CD4-positive, alpha-beta memory T cell (primary cell): ENCODE data around the gene GET4. TPM values are rescaled to one million over a fixed set of nuclear protein-coding genes. Genes with fewer than 3 reads are reported as not detected.
A peak's percentile ranks its signal among the peaks of the same experiment; 100 is the strongest.

Experiments
- CTCF ChIA-PET: fragments of 350-600 bp; sonication (Branson Sonifier 250); formaldehyde crosslinking; loops from one replicate; lab custom pipeline; 2021; ENCODE audit warnings: inconsistent platforms; ENCODE audit not compliant: partially characterized antibody; lab: Charles Lee
- POLR2A ChIA-PET: fragments of 350-600 bp; sonication (Branson Sonifier 250); formaldehyde crosslinking; loops from one replicate; lab custom pipeline; 2021; ENCODE audit not compliant: partially characterized antibody; lab: Charles Lee
- DNase-seq, 5 donors: peaks; one replicate each; pipeline versions ENCODE4 v3.0.0 to v3.0.0-alpha.2; 2020 to 2022; ENCODE audit warnings: mixed read lengths in 1 of 5
- H3K27ac ChIP-seq: one replicate; pipeline ENCODE4 v1.7.0; 2013; ENCODE audit warnings: low read depth, low read length
- H3K27me3 ChIP-seq: 2 replicates; pipeline ENCODE4 v1.7.0; 2013; ENCODE audit warnings: mild to moderate bottlenecking, low read length, moderate library complexity; ENCODE audit not compliant: insufficient read depth
- H3K36me3 ChIP-seq: 2 replicates; pipeline ENCODE4 v1.7.0; 2013; ENCODE audit warnings: mild to moderate bottlenecking, low read length, moderate library complexity; ENCODE audit not compliant: insufficient read depth
- H3K4me1 ChIP-seq: 2 replicates; pipeline ENCODE4 v1.7.0; 2013; ENCODE audit warnings: mild to moderate bottlenecking, low read length, moderate library complexity; ENCODE audit not compliant: insufficient read depth
- H3K4me3 ChIP-seq, 2 donors: one replicate each; pipeline ENCODE4 v1.7.0; 2013; ENCODE audit warnings: low read length in 2 of 2, mild to moderate bottlenecking in 1 of 2
- H3K9me3 ChIP-seq, 2 donors: one replicate each; pipeline ENCODE4 v1.7.0; 2013; ENCODE audit warnings: low read length in 2 of 2, control low read depth in 1 of 2; ENCODE audit not compliant: control insufficient read depth in 1 of 2
- H3K27ac Mint-ChIP-seq, 7 donors: one replicate each; pipeline ENCODE4 v1.8.0; 2020 to 2021; ENCODE audit warnings: mixed read lengths in 7 of 7, mild to moderate bottlenecking in 6 of 7, inconsistent platforms in 3 of 7, moderate library complexity in 3 of 7
- H3K27me3 Mint-ChIP-seq, 2 donors: one replicate each; pipeline ENCODE4 v1.8.0; 2020 to 2021; ENCODE audit warnings: mixed read lengths in 2 of 2
- H3K36me3 Mint-ChIP-seq, 2 donors: one replicate each; pipeline ENCODE4 v1.8.0; 2020 to 2021; ENCODE audit warnings: mixed read lengths in 2 of 2, inconsistent platforms in 1 of 2, mild to moderate bottlenecking in 1 of 2
- H3K4me1 Mint-ChIP-seq, 4 donors: one replicate each; pipeline ENCODE4 v1.8.0; 2020 to 2021; ENCODE audit warnings: mixed read lengths in 4 of 4, mild to moderate bottlenecking in 1 of 4
- H3K4me3 Mint-ChIP-seq, 8 donors: one replicate each; pipeline ENCODE4 v1.8.0; 2020 to 2021; ENCODE audit warnings: mixed read lengths in 8 of 8, mild to moderate bottlenecking in 7 of 8, moderate library complexity in 6 of 8, inconsistent platforms in 3 of 8
- H3K9me3 Mint-ChIP-seq, 8 donors: one replicate each; pipeline ENCODE4 v1.8.0; 2020 to 2021; ENCODE audit warnings: mixed read lengths in 8 of 8, mild to moderate bottlenecking in 5 of 8, inconsistent platforms in 3 of 8, moderate library complexity in 1 of 8
- intact Hi-C: fragments of 100-400 bp; cut with micrococcal nuclease; formaldehyde crosslinking; loops from one replicate; pipeline ENCODE4 v1.15.1; 2023
- polyA plus RNA-seq, 2 donors: library from polyadenylated mRNA; unstranded; fragments of 300-500 nt; fragmentation: Illumina TruSeq; gene quantifications; one replicate each; pipeline ENCODE4 v1.2.3, GENCODE V29; 2021
- total RNA-seq, 2 experiments: library from RNA; stranded (reverse); gene quantifications; one replicate each; pipeline ENCODE4 v1.2.3, GENCODE V29; 2021

GET4 gene
- total and polyA plus RNA-seq, 4 experiments from 2014 or later: 22.0 to 51.6 (median 38.1) TPM

GRCh38 chr7:914521-915194, 38.3 kb downstream of the GET4 start:
- Histone ChIP-seq H3K4me3 (no peak overlapping the region), H3K9me3 (no peaks in the 10 kb centered on the region), H3K36me3 (no peaks in the 10 kb centered on the region), H3K4me1 (peaks cover 2% of the 10 kb centered on the region), H3K27ac (no peak overlapping the region), H3K27me3 (no peaks in the 10 kb centered on the region)
- peaks cover 8 to 16% (median 15%) of the 10 kb centered on the region in 4 donors for H3K4me1 Mint-ChIP-seq
- peak in 1 of 5 donors; percentile 22 for DNase-seq
- CTCF ChIA-PET: no interaction called here
- no peaks in the 10 kb centered on the region for H3K36me3 Mint-ChIP-seq
- H3K27me3 Mint-ChIP-seq: no peaks in the 10 kb centered on the region
- H3K27ac Mint-ChIP-seq: no peak overlapping the region
- H3K9me3 Mint-ChIP-seq: no peaks in the 10 kb centered on the region
- intact Hi-C loops: no loop called here
- no peak overlapping the region for H3K4me3 Mint-ChIP-seq
- POLR2A ChIA-PET: interaction anchor here (1.0 kb wide), 1 partner anchor 10 kb away, joined by 3 read pairs; no protein-coding TSS in a partner anchor

- Mint-ChIP-seq H3K27ac (peak overlapping the region in 3 of 7 donors; percentile 41 to 60 (median 46)), H3K4me3 (no peak overlapping the region), H3K27me3 (no peaks in the 10 kb centered on the region), H3K36me3 (no peaks in the 10 kb centered on the region), H3K4me1 (peaks cover 6 to 8% (median 6%) of the 10 kb centered on the region in 4 donors), H3K9me3 (no peaks in the 10 kb centered on the region)
- no peaks in the 10 kb centered on the region for H3K4me1 ChIP-seq
- intact Hi-C loops: no loop called here
- H3K27ac ChIP-seq: no peak overlapping the region
- ChIA-PET CTCF (no interaction called here), POLR2A (interaction anchor here (1.0 kb wide), 1 partner anchor 9 kb away, joined by 3 read pairs; no protein-coding TSS in a partner anchor)
- H3K27me3 ChIP-seq: no peaks in the 10 kb centered on the region
- no peaks in the 10 kb centered on the region for H3K36me3 ChIP-seq
- no peak overlapping the region for H3K4me3 ChIP-seq
- peak in 1 of 5 donors; percentile 19 for DNase-seq
- no peaks in the 10 kb centered on the region for H3K9me3 ChIP-seq
Observed at GRCh38 chr7:915291-916218, 39.2 kb downstream of the GET4 start.

GRCh38 chr7:916291-916941, 40.1 kb downstream of the GET4 start:
- CTCF ChIA-PET: no interaction called here
- DNase-seq: peak in 1 of 5 donors; percentile 27
- H3K4me1 Mint-ChIP-seq: peaks cover 6 to 14% (median 14%) of the 10 kb centered on the region in 4 donors

GRCh38 chr7:917255-918117, 41.1 kb downstream of the GET4 start:
- no peaks in the 10 kb centered on the region for H3K36me3 ChIP-seq
- ChIA-PET CTCF (no interaction called here), POLR2A (no interaction called here)
- H3K4me1 ChIP-seq: peaks cover 18% of the 10 kb centered on the region
- no peaks in the 10 kb centered on the region for H3K27me3 ChIP-seq
- H3K27ac ChIP-seq: no peak overlapping the region
- H3K27me3 Mint-ChIP-seq: no peaks in the 10 kb centered on the region
- no peaks in the 10 kb centered on the region for H3K9me3 ChIP-seq
- no peak overlapping the region for H3K4me3 ChIP-seq
- peaks cover 6 to 17% (median 15%) of the 10 kb centered on the region in 4 donors for H3K4me1 Mint-ChIP-seq
- H3K27ac Mint-ChIP-seq: peak overlapping the region in 3 of 7 donors; percentile 36 to 68 (median 65)
- intact Hi-C loops: no loop called here
- no peak for DNase-seq
- peak overlapping the region in 1 of 8 donors; percentile 15 for H3K4me3 Mint-ChIP-seq
- H3K9me3 Mint-ChIP-seq: no peaks in the 10 kb centered on the region
- no peaks in the 10 kb centered on the region for H3K36me3 Mint-ChIP-seq

More at GRCh38 chr7:916291-916941, 40.1 kb downstream of the GET4 start:
- Histone ChIP-seq H3K4me1 (peaks cover 7% of the 10 kb centered on the region), H3K27me3 (no peaks in the 10 kb centered on the region), H3K36me3 (no peaks in the 10 kb centered on the region), H3K9me3 (no peaks in the 10 kb centered on the region), H3K27ac (no peak overlapping the region), H3K4me3 (no peak overlapping the region)
- Mint-ChIP-seq H3K27me3 (no peaks in the 10 kb centered on the region), H3K4me3 (no peak overlapping the region), H3K27ac (peak overlapping the region in 4 of 7 donors; percentile 16 to 46 (median 42)), H3K36me3 (no peaks in the 10 kb centered on the region), H3K9me3 (no peaks in the 10 kb centered on the region)
- POLR2A ChIA-PET: no interaction called here
- intact Hi-C loops: no loop called here

GRCh38 chr7:918118-918425, 41.7 kb downstream of the GET4 start:
- no peaks in the 10 kb centered on the region for H3K36me3 Mint-ChIP-seq
- H3K4me3 ChIP-seq: no peak overlapping the region
- no peaks in the 10 kb centered on the region for H3K27me3 ChIP-seq
- no peaks in the 10 kb centered on the region for H3K9me3 Mint-ChIP-seq
- H3K36me3 ChIP-seq: no peaks in the 10 kb centered on the region
- no peaks in the 10 kb centered on the region for H3K27me3 Mint-ChIP-seq
- CTCF ChIA-PET: no interaction called here
- POLR2A ChIA-PET: interaction anchor here (1.2 kb wide), 1 partner anchor 57 kb away, joined by 4 read pairs; the partner anchor contains the start of gene COX19
- peaks cover 6 to 23% (median 14%) of the 10 kb centered on the region in 4 donors for H3K4me1 Mint-ChIP-seq
- H3K27ac Mint-ChIP-seq: peak overlapping the region in 3 of 7 donors; percentile 36 to 82 (median 65)
- no peak for DNase-seq
- H3K4me3 Mint-ChIP-seq: peak overlapping the region in 2 of 8 donors; percentile 15 to 26
- H3K9me3 ChIP-seq: no peaks in the 10 kb centered on the region
- intact Hi-C loops: no loop called here
- no peak overlapping the region for H3K27ac ChIP-seq
- H3K4me1 ChIP-seq: peaks cover 19% of the 10 kb centered on the region

GRCh38 chr7:918441-919113, 42.2 kb downstream of the GET4 start:
- intact Hi-C loops: no loop called here

More at GRCh38 chr7:918441-919113, 42.2 kb downstream of the GET4 start:
- ChIA-PET CTCF (interaction anchor here (1.0 kb wide), 1 partner anchor 9 kb away, joined by 3 read pairs; no protein-coding TSS in a partner anchor), POLR2A (interaction anchor here (1.2 kb wide), 1 partner anchor 57 kb away, joined by 4 read pairs; the partner anchor contains the start of gene COX19)
- no peaks in the 10 kb centered on the region for H3K9me3 ChIP-seq
- Mint-ChIP-seq H3K9me3 (no peaks in the 10 kb centered on the region), H3K27me3 (no peaks in the 10 kb centered on the region), H3K36me3 (no peaks in the 10 kb centered on the region), H3K4me3 (peak overlapping the region in 1 of 8 donors; percentile 26), H3K27ac (peak overlapping the region in 2 of 7 donors; percentile 12 to 22), H3K4me1 (peaks cover 9 to 28% (median 14%) of the 10 kb centered on the region in 4 donors)
- H3K27me3 ChIP-seq: no peaks in the 10 kb centered on the region
- H3K4me3 ChIP-seq: no peak overlapping the region
- DNase-seq: no peak
- H3K36me3 ChIP-seq: no peaks in the 10 kb centered on the region
- peaks cover 21% of the 10 kb centered on the region for H3K4me1 ChIP-seq
- no peak overlapping the region for H3K27ac ChIP-seq
